Iris pigment epithelial cell (primary cell): ENCODE results near the gene UNC13D.
A peak's percentile ranks its signal among the peaks of the same experiment; 100 is the strongest.
"Not testable (repeated sequence)": the region's sequence is repeated elsewhere in the genome, so short reads cannot be mapped to it uniquely, and the experiment has no call there.

Experiments
- DNase-seq: peaks from one replicate; pipeline ENCODE4 v3.0.0-alpha.2; 2011; ENCODE audit warnings: low read depth

UNC13D gene

GRCh38 chr17:75820094-75821080 is 23.8 kb downstream of the UNC13D start:
- no peak for DNase-seq

GRCh38 chr17:75819678-75820077 is 24.5 kb downstream of the UNC13D start:
- DNase-seq, result no peak

GRCh38 chr17:75819116-75819515 is 25.1 kb downstream of the UNC13D start:
- DNase-seq, result no peak

- no peak for DNase-seq
These were observed 25.8 kb downstream of the UNC13D start for GRCh38 chr17:75818326-75818885.

GRCh38 chr17:75817571-75817970 is 26.6 kb downstream of the UNC13D start:
- DNase-seq, result no peak

GRCh38 chr17:75816693-75817092 is 27.5 kb downstream of the UNC13D start:
- DNase-seq, result no peak

- DNase-seq, result no peak
These were observed 28.8 kb downstream of the UNC13D start for GRCh38 chr17:75815399-75815798.

GRCh38 chr17:75814900-75815373 is 29.3 kb downstream of the UNC13D start:
- peak; percentile 85 for DNase-seq

GRCh38 chr17:75814021-75814395 is 30.2 kb downstream of the UNC13D start:
- no peak for DNase-seq

GRCh38 chr17:75813081-75814020 is 30.9 kb downstream of the UNC13D start:
- no peak for DNase-seq

- DNase-seq, result no peak
These were observed 31.8 kb downstream of the UNC13D start for GRCh38 chr17:75812096-75813013.

- DNase-seq, result no peak
These were observed 33.0 kb downstream of the UNC13D start for GRCh38 chr17:75811174-75811573.

- not testable (repeated sequence) for DNase-seq
These were observed 33.4 kb downstream of the UNC13D start for GRCh38 chr17:75810756-75811155.

- DNase-seq, result no peak
These were observed 34.0 kb downstream of the UNC13D start for GRCh38 chr17:75810216-75810615.

GRCh38 chr17:75809631-75810111 is 34.5 kb downstream of the UNC13D start:
- DNase-seq, result no peak

GRCh38 chr17:75808905-75809621 is 35.1 kb downstream of the UNC13D start:
- DNase-seq, result peak; percentile 25

GRCh38 chr17:75808549-75808904 is 35.7 kb downstream of the UNC13D start:
- no peak for DNase-seq

GRCh38 chr17:75807861-75808260 is 36.3 kb downstream of the UNC13D start:
- no peak for DNase-seq

- no peak for DNase-seq
These were observed 37.2 kb downstream of the UNC13D start for GRCh38 chr17:75806822-75807500.

- DNase-seq, result no peak
These were observed 40.3 kb downstream of the UNC13D start for GRCh38 chr17:75803883-75804282.
